Measurements from ENCODE around the gene GALP. TPM values are rescaled to one million over a fixed set of nuclear protein-coding genes. Genes with fewer than 3 reads are reported as not detected.
"Not testable (repeated sequence)": the region's sequence is repeated elsewhere in the genome, so short reads cannot be mapped to it uniquely, and the experiment has no call there.

The GALP gene
- total RNA-seq, 1 donor from 2014 or later: not detected

DNA sequence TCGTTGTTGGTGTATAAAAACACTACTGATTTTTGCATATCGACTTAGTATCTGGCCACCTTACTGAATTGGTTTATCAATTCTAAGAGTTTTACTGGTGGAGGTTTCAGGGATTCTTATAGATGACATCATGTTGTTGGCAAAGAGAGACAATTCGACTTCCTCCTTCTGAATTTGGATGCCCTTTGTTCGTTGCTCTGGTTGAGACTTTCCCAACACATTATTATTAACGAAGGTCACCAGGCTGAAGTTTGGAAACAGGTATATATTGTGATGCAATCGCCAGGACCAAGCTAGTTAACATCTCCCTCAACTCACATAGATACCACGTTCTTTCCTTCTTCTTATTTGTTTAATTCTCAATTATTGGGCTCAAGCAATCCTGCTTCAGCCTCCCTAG lies 23.9 kb downstream of the GALP start:
- Histone ChIP-seq H3K4me1 (no peaks in the 10 kb centered on the region), H3K36me3 (no peaks in the 10 kb centered on the region), H3K4me3 (no peak overlapping the region), H3K9me3 (no peaks in the 10 kb centered on the region), H3K27me3 (no peaks in the 10 kb centered on the region), H3K27ac (no peak overlapping the region)
- no peak for TF ChIP-seq POLR2AphosphoS5 (IDR thresholded peaks at IDR 0.05; ENCODE audit: insufficient read depth in 1 of 2, low read depth in 1 of 2)
- TF ChIP-seq POLR2A (IDR thresholded peaks at IDR 0.05): no peak
- TF ChIP-seq, protein P1, sequence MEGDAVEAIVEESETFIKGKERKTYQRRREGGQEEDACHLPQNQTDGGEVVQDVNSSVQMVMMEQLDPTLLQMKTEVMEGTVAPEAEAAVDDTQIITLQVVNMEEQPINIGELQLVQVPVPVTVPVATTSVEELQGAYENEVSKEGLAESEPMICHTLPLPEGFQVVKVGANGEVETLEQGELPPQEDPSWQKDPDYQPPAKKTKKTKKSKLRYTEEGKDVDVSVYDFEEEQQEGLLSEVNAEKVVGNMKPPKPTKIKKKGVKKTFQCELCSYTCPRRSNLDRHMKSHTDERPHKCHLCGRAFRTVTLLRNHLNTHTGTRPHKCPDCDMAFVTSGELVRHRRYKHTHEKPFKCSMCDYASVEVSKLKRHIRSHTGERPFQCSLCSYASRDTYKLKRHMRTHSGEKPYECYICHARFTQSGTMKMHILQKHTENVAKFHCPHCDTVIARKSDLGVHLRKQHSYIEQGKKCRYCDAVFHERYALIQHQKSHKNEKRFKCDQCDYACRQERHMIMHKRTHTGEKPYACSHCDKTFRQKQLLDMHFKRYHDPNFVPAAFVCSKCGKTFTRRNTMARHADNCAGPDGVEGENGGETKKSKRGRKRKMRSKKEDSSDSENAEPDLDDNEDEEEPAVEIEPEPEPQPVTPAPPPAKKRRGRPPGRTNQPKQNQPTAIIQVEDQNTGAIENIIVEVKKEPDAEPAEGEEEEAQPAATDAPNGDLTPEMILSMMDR (IDR thresholded peaks at IDR 0.05): no peak
- intact Hi-C loops (cut with DNase I): no loop called here
- DNase-seq (ENCODE audit: extremely low spot score in 2 of 2): no peak

DNA sequence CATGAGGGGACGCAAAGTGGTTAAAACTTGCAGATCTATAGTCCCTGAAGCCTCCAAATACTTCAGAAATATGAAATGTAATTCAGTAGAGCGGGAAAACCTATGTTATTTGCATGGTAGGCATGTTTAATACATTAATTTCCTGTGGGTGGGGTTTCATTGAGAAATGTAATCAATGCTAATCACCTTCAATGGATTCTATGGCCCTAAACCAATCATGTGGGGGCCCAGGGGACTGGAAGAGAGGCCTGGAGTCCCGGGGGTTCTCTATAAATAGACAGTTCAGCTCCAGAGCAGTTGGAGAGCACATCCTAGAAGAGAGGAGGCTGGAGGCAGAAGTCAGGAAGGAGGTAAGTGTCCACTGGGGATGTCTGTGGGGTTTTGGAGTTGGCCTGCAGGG lies 26.2 kb downstream of the GALP start, which contains the start of gene ZSCAN5C:
Gene ZSCAN5C (plus strand): TSS at position 301 of the 400 bp plus-strand sequence. CDS start 3,641 bp downstream, outside the sequence.
- H3K4me1 ChIP-seq: no peaks in the 10 kb centered on the region
- no peak within 1 kb of the TSS for H3K27ac ChIP-seq
- H3K36me3 ChIP-seq: no peaks in the 10 kb centered on the region
- intact Hi-C loops (cut with DNase I): no loop called here
- TF ChIP-seq POLR2A (IDR thresholded peaks at IDR 0.05) (no peak), POLR2AphosphoS5 (IDR thresholded peaks at IDR 0.05; ENCODE audit: insufficient read depth in 1 of 2, low read depth in 1 of 2) (no peak)
- TF ChIP-seq, protein P1 (IDR thresholded peaks at IDR 0.05): no peak
- no peaks in the 10 kb centered on the region for H3K9me3 ChIP-seq
- DNase-seq (ENCODE audit: extremely low spot score in 2 of 2): no peak
- no peaks in the 10 kb centered on the region for H3K27me3 ChIP-seq
- H3K4me3 ChIP-seq: no peak within 1 kb of the TSS

- H3K36me3 ChIP-seq; H3K27me3 ChIP-seq; H3K9me3 ChIP-seq; intact Hi-C loops (cut with DNase I); H3K27ac ChIP-seq; DNase-seq (ENCODE audit: extremely low spot score in 2 of 2); H3K4me3 ChIP-seq; H3K4me1 ChIP-seq: not testable (repeated sequence)
These were observed 31.8 kb downstream of the GALP start for GRCh38 chr19:56207581-56207980.

DNA sequence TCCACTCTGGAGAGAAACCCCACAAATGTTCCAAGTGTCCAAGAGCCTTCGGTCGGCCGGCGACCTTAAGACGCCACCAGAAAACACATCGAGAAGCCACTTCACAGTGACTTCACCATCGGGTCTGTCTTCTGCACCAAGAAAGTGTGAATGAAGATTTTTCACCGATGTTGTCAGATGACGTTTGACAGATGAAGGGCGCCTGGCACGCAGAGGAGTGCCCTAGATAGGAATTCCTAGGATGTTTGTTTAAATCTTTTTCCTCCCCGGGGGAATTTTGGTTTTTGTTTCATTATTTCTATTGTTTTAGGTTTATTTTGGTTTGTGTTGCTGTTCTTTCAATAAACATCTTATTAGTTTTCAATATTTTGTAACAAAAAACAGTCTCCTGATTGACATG lies 33.3 kb downstream of the GALP start:
- intact Hi-C loops (cut with DNase I): no loop called here
- Histone ChIP-seq H3K4me3 (no peak overlapping the region), H3K9me3 (no peaks in the 10 kb centered on the region), H3K27me3 (no peaks in the 10 kb centered on the region), H3K27ac (no peak overlapping the region), H3K4me1 (no peaks in the 10 kb centered on the region), H3K36me3 (no peaks in the 10 kb centered on the region)
- TF ChIP-seq POLR2AphosphoS5 (IDR thresholded peaks at IDR 0.05; ENCODE audit: insufficient read depth in 1 of 2, low read depth in 1 of 2) (no peak), POLR2A (IDR thresholded peaks at IDR 0.05) (no peak)
- TF ChIP-seq, protein P1 (IDR thresholded peaks at IDR 0.05): no peak
- DNase-seq (ENCODE audit: extremely low spot score in 2 of 2): no peak

- H3K4me1 ChIP-seq; H3K27ac ChIP-seq; H3K9me3 ChIP-seq; H3K27me3 ChIP-seq; H3K36me3 ChIP-seq; DNase-seq (ENCODE audit: extremely low spot score in 2 of 2); intact Hi-C loops (cut with DNase I); H3K4me3 ChIP-seq: not testable (repeated sequence)
These were observed 34.2 kb downstream of the GALP start for GRCh38 chr19:56210036-56210435.

DNA sequence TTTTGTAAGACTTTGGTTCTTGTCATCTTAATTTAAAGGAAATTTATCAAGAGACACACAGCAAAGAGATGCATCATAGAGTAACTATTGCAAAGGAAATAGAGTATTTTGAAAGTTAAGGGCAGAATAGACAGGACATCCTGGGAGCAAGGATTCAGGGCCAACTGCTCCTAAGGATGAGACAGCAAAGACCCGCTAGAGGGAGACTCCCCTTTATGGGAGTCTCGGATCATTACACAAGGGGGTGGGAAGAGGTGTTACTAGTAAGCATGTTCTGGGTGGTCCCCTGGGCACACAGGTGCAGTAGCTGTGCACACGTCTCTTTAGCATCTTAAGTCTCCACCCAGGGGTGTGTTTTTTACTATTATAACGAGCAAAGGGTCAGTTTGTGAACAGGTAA lies 35.9 kb downstream of the GALP start:
- no peaks in the 10 kb centered on the region for H3K9me3 ChIP-seq
- H3K4me1 ChIP-seq: peaks cover under 1% of the 10 kb centered on the region
- H3K27ac ChIP-seq: no peak overlapping the region
- no peak for TF ChIP-seq POLR2A (IDR thresholded peaks at IDR 0.05)
- TF ChIP-seq POLR2AphosphoS5 (IDR thresholded peaks at IDR 0.05; ENCODE audit: insufficient read depth in 1 of 2, low read depth in 1 of 2): no peak
- TF ChIP-seq, protein P1 (IDR thresholded peaks at IDR 0.05): no peak
- H3K27me3 ChIP-seq: no peaks in the 10 kb centered on the region
- no peak for DNase-seq (ENCODE audit: extremely low spot score in 2 of 2)
- no peak overlapping the region for H3K4me3 ChIP-seq
- H3K36me3 ChIP-seq: no peaks in the 10 kb centered on the region
- intact Hi-C loops (cut with DNase I): no loop called here

Data from vagina (tissue), 2 donors.